ENCODE results near the gene INS. TPM values are rescaled to one million over a fixed set of nuclear protein-coding genes. Genes with fewer than 3 reads are reported as not detected.

INS gene
- total RNA-seq, 4 donors from 2014 or later = not detected

DNA sequence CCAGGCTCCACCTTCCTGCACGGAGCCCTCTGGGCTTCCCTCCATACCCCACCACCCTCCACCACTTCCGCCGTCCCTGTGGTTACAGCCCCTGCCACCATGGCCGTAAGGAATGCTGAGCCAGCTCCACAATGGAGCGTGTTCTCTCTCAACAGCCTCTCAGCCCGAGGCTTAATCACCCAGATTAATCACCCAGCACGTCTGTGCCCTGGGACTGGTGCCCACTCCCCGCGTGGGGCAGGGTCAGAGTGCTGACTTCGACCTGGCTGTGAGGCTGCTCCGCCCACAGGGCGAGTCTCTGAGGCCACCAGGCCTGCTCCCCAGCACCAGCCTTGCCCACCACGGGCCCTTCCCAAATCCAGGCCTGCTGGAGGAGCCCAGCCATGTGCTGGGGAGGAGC lies 14.7 kb upstream of the INS start:
- Histone ChIP-seq H3K4me1 (no peaks in the 10 kb centered on the region), H3K4me3 (no peak overlapping the region), H3K36me3 (no peaks in the 10 kb centered on the region), H3K27me3 (no peaks in the 10 kb centered on the region), H3K9me3 (no peaks in the 10 kb centered on the region), H3K27ac (no peak overlapping the region)
- TF ChIP-seq POLR2A (IDR thresholded peaks at IDR 0.05) = no peak
- TF ChIP-seq, protein P1, sequence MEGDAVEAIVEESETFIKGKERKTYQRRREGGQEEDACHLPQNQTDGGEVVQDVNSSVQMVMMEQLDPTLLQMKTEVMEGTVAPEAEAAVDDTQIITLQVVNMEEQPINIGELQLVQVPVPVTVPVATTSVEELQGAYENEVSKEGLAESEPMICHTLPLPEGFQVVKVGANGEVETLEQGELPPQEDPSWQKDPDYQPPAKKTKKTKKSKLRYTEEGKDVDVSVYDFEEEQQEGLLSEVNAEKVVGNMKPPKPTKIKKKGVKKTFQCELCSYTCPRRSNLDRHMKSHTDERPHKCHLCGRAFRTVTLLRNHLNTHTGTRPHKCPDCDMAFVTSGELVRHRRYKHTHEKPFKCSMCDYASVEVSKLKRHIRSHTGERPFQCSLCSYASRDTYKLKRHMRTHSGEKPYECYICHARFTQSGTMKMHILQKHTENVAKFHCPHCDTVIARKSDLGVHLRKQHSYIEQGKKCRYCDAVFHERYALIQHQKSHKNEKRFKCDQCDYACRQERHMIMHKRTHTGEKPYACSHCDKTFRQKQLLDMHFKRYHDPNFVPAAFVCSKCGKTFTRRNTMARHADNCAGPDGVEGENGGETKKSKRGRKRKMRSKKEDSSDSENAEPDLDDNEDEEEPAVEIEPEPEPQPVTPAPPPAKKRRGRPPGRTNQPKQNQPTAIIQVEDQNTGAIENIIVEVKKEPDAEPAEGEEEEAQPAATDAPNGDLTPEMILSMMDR (IDR thresholded peaks at IDR 0.05) = no peak
- DNase-seq = no peak

DNA sequence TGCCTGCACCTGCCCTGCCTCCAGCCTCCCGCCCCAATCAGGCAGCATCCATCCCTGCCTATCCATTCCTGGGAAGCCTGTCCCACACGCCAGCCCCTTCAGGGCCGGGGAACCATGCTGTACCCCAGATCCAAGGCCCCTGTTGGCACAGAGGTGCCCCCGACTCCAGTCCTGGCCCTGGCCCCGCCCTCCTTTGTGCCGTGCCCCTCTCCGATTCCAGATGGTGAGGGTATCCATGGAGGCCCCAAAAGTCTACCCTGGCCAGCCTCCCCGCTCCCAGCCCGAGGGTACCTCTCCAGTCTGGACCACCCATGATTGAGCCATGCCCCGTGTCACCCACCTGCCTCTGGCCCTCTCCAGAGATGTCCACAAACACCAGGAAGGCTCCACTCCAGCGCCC lies 13.4 kb upstream of the INS start:
- Histone ChIP-seq H3K4me3 (no peak overlapping the region), H3K27me3 (no peaks in the 10 kb centered on the region), H3K9me3 (no peaks in the 10 kb centered on the region), H3K27ac (no peak overlapping the region), H3K36me3 (no peaks in the 10 kb centered on the region), H3K4me1 (no peaks in the 10 kb centered on the region)
- TF ChIP-seq, protein P1 (IDR thresholded peaks at IDR 0.05) = no peak
- no peak for DNase-seq

DNA sequence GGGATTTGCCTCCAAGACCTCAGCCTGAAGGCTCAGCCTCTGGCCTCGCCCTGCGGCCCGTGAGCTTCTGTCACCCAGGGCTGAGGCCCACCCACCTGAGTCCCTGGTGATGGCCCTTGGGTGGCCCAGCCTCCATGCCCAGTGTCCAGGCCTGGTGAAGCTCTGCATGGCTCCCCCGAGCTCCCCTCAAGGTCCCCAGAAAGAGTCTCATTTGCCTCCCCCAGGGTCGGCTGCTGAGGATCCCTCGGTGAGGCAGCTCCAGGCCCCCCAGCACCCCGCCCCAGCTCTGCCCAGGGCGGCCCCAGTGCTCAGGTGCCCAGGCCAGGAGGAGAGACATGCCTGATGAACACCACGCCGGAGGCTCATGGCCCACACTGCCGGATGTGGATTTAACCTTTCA lies 12.8 kb upstream of the INS start:
- TF ChIP-seq, protein P1 (IDR thresholded peaks at IDR 0.05) = no peak
- no peak for TF ChIP-seq POLR2A (IDR thresholded peaks at IDR 0.05)
- no peaks in the 10 kb centered on the region for H3K36me3 ChIP-seq
- H3K4me3 ChIP-seq = no peak overlapping the region

DNA sequence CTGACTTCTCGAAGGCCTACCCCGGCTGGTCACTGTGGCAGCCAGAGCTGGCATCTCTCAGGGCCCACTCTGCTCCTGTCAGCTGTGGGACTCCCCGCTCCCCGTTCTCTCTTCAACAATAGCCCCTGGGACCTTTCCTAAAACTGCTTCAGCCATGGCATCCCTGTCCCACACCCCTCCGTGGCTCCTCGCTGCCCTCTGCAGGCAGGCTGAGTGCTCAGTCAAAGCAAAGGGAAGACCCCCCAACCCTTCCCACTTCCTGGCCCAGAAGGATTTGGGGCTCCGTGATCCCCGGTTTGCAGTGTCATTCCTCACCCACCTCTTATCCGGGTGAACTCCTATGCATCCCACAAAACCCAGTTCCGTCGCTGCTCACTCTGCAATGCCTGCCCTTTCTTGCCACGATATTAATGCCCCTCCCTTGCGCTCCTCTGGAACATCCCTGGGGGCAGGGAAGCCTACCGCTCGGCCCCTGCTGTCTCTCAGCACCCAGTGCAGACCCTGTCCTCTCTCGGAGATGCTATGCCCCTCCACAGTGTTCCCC lies 12.2 kb upstream of the INS start:
- no peaks in the 10 kb centered on the region for H3K4me1 ChIP-seq
- H3K9me3 ChIP-seq = no peaks in the 10 kb centered on the region
- H3K27me3 ChIP-seq = no peaks in the 10 kb centered on the region
- no peak overlapping the region for H3K4me3 ChIP-seq
- H3K36me3 ChIP-seq = no peaks in the 10 kb centered on the region
- TF ChIP-seq, protein P1 (IDR thresholded peaks at IDR 0.05) = no peak
- TF ChIP-seq POLR2A (IDR thresholded peaks at IDR 0.05) = no peak
- H3K27ac ChIP-seq = no peak overlapping the region
- no peak for DNase-seq

More for the DNA sequence above, 12.8 kb upstream of the INS start:
- no peaks in the 10 kb centered on the region for H3K4me1 ChIP-seq
- no peak overlapping the region for H3K27ac ChIP-seq
- H3K9me3 ChIP-seq = no peaks in the 10 kb centered on the region
- DNase-seq = no peak
- H3K27me3 ChIP-seq = no peaks in the 10 kb centered on the region

DNA sequence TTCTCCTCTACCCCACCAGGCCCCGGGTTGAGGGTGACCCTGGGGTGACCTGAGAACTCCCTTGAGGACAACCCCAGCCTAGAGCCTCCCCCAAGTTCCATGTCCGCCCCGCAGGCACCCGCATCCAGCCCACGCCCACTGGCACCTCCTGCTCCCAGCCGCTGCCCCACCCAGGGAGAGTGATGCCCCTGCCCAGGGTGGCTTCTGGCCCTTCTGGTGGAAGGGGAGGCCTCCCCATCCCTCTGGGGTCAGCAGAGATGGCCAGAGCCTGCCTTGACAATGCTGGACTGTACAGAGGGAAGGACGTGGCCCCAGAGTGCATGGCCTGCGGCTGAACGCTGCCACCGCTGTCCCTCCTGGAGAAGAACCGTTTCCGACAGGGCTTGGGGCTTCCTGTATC lies 11.7 kb upstream of the INS start:
- TF ChIP-seq, protein P1 (IDR thresholded peaks at IDR 0.05) = no peak
- Histone ChIP-seq H3K9me3 (no peaks in the 10 kb centered on the region), H3K27ac (no peak overlapping the region), H3K4me3 (no peak overlapping the region), H3K27me3 (no peaks in the 10 kb centered on the region), H3K36me3 (no peaks in the 10 kb centered on the region), H3K4me1 (no peaks in the 10 kb centered on the region)
- no peak for DNase-seq

DNA sequence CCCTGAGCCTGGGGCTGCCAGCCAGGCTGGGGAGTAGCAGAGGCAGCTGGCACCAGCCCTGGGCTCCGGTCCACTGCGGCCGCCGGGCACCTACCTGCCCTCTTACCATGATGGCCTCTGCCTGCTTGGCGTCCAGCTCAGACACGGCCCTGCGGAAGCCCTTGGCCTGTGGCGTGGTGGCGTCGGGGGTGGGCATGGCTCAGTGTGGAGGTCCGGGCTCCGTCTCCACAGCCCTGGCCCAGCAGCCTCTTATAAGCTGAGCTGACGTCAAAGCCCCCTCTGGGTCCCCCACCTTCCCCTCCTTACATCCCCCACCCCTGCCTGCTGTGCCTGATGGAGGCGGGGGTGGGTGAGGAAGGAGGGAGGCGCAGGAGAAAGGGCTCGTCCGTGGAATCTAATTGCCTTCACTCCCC lies 10.6 kb upstream of the INS start, which contains the start of gene TH:
TH (minus strand) TSS at position 225 of the 413 bp plus-strand sequence; CDS start at position 196, 29 bp downstream.
- no peaks in the 10 kb centered on the region for H3K4me1 ChIP-seq
- H3K4me3 ChIP-seq = no peak within 1 kb of the TSS
- no peaks in the 10 kb centered on the region for H3K9me3 ChIP-seq
- H3K27ac ChIP-seq = no peak within 1 kb of the TSS
- no peaks in the 10 kb centered on the region for H3K36me3 ChIP-seq
- no peaks in the 10 kb centered on the region for H3K27me3 ChIP-seq
- TF ChIP-seq, protein P1 (IDR thresholded peaks at IDR 0.05) = no peak
- no peak for TF ChIP-seq POLR2A (IDR thresholded peaks at IDR 0.05)
- no peak for DNase-seq

Measured in Peyer's patch (tissue), 4 donors.